NCI-H345 treated with DMSO at 0.1 percent for 48 hours (cell line): Measurements from ENCODE around the gene PUS3.

ENCODE experiments used
- DNase-seq: peaks from one replicate; lab custom pipeline; 2025; ENCODE audit not compliant: unreplicated experiment; lab: John Stamatoyannopoulos, UW

The PUS3 gene

GRCh38 chr11:125902927-125903710, at the start of gene PUS3:
TSS of gene PUS3 (minus strand) at chr11:125903206. CDS start at chr11:125896284, 6,922 bp downstream.
- DNase-seq: peak; percentile 90

DNA sequence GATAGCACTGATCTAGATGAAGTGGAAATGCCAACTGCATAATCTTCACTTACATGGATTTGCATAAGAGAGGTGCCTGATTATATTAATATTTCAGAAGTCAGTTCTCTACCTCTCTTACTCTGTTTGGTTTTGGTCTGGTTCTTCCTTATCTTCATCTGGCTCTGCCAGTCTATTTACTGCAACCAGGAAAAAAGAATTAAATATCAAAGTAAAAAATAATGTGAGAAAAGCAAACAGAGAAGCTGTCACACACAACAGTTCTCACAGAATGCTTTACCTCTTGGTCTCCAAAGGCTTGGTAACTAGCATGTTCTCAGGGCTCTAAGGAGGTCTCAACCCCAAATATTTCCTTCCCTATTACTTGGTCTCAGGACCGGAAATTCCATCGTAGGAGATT, 49.6 kb upstream of the PUS3 start:
- DNase-seq: no peak

GRCh38 chr11:125951731-125952130, 48.7 kb upstream of the PUS3 start:
- no peak for DNase-seq

GRCh38 chr11:125950696-125951651, 48.0 kb upstream of the PUS3 start:
- no peak for DNase-seq

DNA sequence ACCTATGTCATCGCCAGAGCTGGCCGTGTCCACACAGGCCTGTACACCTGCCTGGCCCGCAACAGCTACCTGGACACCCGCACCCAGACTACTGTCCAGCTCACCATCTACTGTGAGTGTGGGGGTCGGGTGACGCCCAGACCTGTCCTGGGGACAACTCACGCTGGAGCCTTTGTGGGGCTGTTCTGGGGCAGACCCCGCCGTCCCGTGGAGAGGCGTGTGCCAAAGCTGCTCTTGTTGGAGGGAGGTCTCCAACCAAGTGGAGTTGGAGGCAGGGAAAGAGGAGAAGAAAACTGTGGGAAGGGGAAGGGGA, 47.1 kb upstream of the PUS3 start:
- no peak for DNase-seq

DNA sequence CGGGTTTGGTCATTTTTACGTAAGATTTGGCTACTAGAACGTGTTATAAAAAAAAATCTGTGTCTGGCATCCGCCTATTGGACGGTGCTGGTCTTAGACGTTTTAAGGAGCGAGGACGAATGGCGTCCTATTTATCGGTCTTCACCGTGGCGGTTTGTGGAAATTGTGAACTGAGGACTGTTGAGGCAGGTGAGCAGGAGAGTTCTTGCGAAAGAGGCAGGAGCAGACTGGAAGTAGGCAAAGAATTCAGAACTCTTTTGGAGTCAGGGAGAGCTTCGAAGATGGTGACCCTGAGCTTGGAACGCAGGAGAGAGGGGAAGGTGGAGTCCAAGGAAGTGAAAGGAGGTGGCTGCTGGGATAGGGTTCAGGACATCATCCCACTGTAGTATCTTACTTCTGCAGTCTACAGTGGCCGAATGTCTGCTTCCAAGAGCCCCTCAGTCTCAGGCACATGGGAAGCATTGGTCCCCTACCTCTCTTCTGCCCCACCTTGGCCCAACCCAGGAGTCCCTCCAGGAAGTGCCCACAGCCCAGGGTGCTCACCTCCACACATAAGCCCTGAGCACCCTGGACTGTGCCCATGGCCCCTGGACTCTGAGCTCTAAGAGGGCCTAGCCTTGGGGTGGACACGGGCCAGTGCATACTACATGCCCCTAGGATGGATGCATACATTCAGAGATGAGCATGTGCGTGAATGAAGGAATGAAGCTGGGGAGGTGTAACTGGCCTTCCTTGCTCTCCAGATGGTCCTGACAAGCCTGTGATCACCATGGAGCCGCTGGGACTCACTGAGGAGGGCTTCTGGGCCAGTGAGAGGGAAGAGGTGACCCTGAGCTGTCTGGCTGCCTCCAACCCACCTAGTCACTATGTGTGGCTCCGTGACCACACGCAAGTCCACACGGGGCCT, 46.5 kb upstream of the PUS3 start:
- DNase-seq: no peak

- no peak for DNase-seq
Measured at GRCh38 chr11:125948278-125949051, 45.5 kb upstream of the PUS3 start.

GRCh38 chr11:125947419-125948277, 44.6 kb upstream of the PUS3 start:
- no peak for DNase-seq

- DNase-seq: no peak
Measured at GRCh38 chr11:125946712-125947418, 43.9 kb upstream of the PUS3 start.

DNA sequence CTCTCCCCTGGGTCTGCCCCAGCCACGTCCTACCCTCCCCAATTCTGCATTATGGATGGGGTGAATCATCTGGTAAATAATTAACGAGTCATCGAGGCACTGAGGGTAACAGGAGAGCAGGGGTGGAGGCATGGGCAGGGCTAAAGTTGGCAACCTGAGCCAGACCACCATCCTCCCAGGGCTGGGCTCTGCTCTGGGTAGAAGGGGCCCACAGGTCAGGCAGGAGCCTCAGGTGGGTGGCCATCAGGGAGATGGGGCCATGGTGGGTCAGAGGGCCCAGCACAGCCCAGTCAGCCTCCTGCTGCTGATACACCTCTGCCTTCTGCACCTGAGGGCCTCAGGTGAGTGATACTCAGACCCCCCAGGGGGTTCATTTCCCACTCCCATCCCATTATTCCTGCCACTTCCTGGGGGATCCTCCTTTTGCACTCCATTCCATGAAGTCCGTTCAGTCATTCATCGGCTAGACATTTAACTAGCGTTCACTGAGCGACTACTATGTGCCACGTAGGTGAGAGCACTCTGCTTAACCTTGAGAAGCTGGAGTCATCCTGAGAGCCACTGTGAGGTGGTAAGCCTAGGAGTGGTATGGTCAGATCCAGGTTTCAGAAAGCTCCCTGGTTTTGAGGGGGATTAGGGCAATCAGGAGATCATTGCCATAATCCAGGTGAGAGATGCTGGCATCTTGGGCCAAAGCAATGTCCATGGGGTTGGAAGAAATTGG, 43.0 kb upstream of the PUS3 start, which contains the start of gene VSIG10L2:
VSIG10L2 (plus strand) TSS at position 248 of the 724 bp plus-strand sequence; CDS start at position 260, 12 bp downstream.
- DNase-seq: no peak

DNA sequence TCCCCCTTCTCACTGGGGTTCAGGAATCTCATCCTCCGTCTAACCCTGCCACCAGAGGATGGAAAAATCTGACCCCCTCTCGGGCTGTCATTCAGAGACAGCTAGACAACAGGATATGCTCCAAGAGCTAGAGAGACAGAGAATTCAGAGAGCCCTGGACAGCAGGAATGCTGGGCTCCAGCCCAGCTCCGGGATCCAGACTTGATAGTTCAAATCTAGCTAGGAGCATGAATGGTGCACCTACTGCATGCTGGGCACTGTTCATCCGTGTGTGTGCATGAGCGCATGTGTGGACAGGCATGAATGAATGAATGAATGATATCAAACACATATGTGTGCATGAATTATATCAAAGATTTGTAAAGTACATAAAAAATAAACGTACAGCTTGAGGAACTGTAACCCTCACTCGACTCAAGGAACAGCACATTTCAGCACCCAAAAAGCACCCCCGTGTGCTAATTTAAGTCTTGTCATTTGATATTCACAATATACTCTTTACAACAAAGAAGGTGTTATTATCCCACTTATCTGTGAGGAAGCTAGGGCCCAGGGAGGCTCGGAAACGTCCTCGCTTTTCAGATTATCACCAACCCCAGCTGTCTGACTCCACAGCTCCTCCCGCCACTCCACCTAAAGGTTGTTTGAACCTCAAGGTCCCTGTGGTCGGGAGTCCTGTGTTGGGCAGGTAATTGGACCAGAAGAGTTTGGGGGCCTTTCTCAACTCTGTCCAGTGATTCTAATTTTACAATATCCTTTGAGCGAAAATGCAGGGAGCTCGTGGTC, 42.2 kb upstream of the PUS3 start:
- no peak for DNase-seq

- DNase-seq: no peak
Measured at GRCh38 chr11:125944350-125945010, 41.5 kb upstream of the PUS3 start.

- no peak for DNase-seq
Measured at GRCh38 chr11:125943661-125944349, 40.8 kb upstream of the PUS3 start.

DNA sequence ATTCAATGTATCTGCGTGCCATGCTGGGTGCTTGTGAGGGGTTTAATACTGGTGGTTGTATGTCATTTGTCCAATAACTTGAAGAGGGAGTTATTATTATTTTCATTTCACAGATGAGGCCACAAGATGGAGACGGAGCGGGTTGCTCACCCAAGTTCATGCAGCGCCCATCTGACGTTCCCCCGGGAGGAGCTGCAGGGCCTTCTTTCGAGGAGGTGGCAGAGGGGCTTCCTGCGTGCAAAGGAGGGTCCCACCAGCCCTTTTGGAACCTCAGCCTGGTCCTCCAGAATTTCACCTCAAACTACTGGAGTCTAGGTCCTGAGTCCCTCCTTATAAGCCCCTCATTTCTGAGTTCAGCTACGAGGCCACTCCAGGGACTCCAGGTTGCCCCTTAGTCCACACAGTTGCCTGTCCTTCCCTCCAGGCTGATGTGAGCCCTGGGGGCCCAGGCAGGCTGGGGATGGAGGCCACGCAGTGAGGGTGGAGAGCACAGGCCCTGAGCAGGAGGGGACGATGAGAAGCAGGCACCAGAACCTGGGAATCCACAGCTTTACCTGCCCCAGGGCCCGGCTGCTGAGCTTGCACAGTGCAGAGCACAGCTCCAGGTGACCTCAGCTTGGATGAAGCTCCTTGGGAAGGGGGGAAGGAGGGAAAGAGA, 39.9 kb upstream of the PUS3 start:
- DNase-seq: no peak
